CD4-positive, alpha-beta T cell treated with Interleukin-15 for 1 hour (primary cell): ENCODE measurements around the gene BIRC6.
A peak's percentile ranks its signal among the peaks of the same experiment; 100 is the strongest.
"Not testable (repeated sequence)": the region's sequence is repeated elsewhere in the genome, so short reads cannot be mapped to it uniquely, and the experiment has no call there.

Experiments used
- DNase-seq: peaks from one replicate; pipeline ENCODE4 v3.0.0-alpha.2; 2020

Gene BIRC6

DNA sequence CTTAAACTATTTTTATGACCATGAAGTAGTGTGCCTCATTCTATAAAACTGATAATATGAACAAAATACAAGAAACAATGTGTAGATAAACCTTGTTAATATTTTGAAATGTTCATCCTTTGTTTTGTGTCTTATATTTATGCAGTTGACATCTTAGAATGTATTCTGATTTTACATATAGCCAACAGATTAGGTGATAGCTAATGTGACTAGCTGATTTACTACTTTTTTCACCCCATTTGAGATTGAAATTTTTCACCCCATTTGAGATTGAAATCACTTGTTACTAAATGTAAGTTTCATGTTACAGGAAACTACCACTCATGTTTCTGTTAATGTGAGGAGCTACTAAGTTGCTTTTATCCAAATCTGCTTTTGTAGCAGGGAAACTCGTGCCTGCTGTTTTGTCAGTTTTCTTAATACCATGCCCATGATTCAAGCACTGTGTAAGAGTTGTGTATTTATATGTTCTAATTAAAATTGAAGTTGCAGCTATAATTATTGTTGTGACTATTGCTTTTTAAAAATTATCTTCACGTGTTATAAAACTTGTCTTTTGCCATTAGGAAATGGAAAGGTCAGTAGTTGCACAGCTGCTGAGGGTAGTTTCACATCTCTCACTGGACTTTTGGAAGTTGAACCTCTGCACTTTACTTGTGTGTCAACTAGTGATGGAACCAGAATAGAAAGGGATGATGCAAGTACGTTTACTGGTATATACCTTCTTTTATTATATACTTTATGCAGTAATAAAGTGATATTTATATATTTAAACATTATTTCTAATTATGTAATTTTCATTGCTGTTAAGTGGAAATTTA is 96.6 kb downstream of the BIRC6 start:
- no peak for DNase-seq

DNA sequence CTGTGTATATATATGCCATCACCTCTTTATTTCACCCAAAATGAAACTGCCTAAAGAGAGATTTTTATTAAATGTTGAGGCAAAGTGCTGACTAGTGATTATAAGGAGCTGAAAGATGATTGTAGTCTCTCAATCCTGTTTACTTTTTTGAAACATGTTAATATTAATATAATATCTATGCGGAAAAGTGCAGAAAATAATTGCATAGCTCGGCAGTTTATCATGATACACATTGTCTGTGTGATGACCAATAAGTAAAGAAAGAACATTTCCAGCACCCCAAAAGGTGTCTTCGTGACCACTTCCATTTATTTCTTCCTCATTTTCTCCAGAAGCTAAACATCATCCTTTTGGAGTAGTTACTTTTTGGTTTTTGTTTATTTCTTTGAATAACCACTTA is 99.0 kb downstream of the BIRC6 start:
- no peak for DNase-seq

DNA sequence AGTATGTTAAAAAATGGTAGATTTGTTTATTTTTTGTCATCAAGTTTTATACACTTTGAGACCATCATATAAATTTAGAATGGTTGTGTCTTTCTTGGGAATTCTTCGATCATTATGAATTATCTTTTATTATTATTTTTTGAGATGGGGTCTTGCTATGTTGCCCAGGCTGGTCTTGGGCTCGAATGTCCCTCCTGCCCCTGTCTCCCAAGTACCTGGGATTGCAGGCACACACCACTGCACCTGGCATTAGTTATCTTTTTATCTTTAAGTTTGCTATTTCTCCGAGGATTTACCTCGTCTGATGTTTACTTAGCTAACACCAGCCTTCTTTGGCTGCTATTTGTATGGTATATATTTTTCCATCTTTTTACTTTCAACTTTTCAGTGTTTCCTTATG is 100.0 kb downstream of the BIRC6 start:
- DNase-seq, result no peak

DNA sequence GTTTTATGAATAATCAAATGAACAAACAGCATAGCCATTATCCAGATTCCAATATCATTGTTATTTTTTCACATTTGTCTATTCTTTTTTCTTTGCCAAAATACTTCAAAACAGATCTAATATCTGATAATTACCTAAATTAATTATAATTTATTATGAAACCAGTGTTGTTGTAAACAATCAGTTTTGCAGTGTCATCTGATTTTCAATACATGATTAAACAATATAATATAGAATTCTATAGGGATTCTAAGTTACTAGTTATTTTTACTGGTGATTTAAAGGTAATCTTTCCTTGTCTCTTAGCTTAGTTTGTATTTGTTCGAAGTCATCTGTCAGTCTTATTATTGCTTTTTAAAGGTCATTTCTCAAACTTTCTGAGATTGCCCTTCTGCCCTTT is 101.0 kb downstream of the BIRC6 start:
- no peak for DNase-seq

DNA sequence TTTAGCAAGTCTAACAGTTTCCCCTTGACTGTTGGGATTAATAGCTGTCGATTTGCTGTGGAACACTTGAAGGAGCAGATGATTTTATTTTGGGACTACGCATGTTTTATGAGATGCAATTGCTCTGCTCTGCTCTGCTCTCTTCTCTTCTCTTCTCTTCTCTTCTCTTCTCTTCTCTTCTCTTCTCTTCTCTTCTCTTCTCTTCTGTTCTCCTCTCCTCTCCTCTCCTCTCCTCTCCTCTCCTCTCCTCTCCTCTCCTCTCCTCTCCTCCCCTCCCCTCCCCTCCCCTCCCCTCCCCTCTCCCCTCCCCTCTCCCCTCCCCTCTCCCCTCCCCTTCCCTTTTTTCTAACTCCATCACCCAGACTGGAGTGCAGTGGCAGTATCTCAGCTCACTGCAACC is 104.0 kb downstream of the BIRC6 start:
- DNase-seq, result not testable (repeated sequence)

DNA sequence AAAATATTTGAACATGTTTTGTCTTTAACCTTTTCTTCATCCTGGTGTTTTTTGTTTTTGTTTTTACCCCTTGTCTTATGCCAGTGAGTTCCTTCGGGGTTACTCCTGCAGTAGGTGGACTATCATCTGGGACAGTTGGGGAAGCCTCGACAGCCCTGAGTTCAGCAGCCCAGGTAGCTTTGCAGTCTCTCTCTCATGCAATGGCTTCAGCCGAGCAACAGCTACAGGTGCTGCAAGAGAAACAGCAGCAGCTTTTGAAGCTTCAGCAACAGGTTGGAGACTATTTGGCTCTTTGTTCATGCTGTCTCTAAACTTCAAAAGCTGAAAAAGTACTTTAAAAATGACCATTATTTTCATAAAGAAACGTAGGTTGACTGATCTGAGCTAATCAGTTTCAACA is 106.3 kb downstream of the BIRC6 start:
- DNase-seq, result no peak

DNA sequence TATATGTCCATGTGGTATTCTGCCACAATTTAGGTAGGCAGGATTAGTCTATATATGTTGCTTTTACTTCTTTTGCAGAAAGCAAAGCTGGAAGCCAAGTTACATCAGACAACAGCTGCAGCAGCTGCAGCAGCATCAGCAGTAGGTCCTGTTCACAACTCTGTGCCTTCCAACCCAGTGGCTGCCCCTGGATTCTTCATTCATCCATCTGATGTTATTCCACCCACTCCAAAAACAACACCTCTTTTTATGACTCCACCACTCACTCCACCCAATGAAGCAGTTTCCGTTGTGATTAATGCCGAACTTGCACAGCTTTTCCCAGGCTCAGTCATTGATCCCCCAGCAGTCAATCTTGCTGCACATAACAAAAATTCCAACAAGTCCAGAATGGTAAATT is 107.6 kb downstream of the BIRC6 start:
- DNase-seq, result no peak

DNA sequence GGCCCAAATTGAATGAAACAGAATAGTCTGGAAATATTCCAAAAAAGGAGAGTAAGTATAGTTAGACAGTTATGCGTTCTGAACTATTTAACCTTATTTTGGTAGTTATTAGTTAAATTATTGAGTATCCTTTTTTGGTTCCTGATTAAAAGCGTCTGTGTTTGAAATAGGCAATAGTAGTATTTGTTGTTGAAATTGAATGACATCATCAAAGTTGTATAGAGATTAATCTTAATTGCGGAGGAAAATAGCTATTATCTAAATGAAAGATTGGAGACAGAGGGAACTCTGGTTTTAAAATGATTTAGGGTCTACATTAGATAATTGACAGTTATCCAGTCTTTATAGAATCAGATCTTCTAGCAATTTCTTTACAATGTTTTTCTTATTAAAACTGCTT is 115.8 kb downstream of the BIRC6 start:
- DNase-seq, result no peak

DNA sequence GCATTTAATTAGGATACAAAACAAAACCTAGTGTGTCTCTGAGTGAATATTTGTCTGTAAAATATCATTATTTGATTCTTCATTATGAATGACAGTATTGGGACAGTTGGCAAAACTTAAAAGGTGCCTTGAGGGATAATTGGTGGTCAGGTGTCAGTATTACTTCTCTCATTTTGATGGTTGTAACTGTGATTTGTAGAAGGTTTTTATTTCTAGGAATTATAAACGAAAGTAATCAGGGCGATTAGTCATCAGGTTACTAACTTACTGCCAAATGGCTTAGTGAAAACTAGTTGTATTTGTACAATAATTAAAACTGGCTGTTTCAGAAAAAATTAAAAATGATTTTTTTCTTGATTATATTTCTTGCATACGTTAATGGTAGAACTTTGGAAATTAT is 117.6 kb downstream of the BIRC6 start:
- no peak for DNase-seq

DNA sequence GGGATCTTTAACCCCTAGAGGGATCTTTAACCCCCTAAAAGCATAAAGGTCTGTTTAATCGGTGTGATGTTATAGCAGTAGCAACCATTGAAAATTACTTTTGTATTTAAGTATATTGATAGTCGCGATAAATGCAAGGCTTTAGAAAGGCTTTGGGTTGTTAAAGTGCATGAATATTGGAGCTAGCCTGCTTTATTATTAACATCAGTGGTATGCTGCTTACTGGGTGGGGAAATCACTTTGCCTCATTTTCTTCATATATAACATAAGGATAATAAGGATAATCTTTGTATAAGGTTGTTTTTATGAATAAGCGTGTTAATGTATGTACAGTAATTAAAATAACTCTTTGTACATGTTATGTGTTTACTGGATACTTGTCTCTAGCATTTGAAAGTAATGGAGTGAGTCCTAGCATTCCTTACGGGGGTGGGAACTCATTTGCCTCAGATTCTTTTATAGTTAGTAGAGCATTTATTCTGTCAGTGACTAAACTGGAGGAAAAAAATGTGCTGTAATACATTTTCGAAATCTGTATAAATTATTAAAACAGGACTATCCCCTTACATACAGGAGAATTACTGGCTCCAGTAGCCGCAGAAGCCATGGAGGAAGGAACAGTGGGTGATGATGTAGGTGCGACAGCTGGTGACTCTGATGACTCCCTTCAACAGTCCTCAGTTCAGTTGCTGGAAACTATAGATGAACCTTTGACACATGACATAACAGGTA is 122.2 kb downstream of the BIRC6 start:
- no peak for DNase-seq

DNA sequence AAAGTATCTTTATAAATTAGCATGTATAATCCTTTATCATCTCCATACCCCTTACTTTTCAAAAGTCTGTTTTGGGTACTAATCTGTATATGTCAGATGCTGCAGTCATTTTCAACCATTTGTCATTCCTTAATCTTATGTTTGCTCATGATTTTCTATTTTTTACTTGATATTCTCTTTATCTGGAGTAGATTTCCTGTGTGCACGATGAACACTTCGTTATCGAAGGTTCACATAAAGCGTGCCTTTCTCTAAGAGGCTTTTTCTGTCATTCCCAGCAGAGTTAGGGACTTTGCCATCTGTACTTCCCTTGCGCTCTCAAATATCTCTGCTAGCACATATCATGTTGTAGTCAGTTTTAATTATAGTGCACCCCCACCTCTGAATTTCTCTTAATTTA is 123.2 kb downstream of the BIRC6 start:
- DNase-seq, result no peak

DNA sequence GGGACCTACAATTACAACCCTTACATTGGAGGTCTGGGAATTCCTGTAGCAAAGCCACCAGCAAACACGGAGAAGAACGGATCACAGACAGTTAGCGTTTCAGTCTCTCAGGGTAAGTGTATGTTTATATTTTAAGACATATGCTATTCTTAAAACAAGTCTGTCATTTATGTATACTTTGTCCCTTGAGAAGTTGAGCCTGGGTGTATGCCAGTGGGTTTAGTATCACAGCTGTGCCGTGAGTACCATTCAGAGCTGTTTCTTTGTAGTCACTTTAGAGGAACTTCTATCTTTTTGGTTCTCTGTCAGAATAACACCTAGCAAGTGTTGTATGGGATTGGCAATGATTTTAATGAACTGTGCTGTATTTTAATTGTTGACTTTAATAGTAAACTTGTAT is 125.6 kb downstream of the BIRC6 start:
- DNase-seq, result no peak

DNA sequence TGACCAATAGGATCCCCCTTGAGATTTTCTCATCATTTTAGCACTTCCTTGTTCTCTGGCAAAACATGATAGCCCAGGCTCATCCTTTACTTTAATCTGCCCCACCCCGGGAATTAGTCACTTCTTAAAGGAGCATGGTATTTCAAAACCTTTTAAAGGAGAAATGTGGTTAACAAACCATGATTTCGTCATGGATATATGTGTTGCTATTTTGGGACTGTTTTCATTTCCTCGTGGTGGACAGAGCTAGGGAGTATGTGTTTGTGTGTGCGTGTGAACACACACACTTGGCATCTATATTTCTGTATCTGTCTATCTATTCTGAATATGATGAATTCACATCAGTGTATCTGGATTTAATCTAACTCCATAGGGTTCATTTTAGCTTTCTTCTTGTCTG is 128.1 kb downstream of the BIRC6 start:
- DNase-seq, result peak; percentile 54

DNA sequence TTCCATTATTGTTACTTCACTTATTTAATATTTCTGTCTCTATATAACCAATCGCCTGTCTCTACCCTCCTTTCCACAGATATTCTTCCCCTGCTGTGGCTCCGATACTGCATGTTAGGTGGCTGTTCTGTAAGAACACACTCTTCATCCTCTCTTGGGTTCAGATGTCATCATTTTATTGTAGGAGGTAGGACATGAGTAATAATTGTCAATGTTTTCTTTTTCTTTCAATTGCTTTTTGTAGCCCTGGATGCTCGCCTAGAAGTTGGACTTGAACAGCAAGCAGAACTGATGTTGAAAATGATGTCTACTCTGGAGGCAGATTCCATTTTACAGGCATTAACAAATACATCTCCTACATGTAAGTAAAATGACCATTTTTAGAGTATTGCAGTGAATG is 128.6 kb downstream of the BIRC6 start:
- no peak for DNase-seq

DNA sequence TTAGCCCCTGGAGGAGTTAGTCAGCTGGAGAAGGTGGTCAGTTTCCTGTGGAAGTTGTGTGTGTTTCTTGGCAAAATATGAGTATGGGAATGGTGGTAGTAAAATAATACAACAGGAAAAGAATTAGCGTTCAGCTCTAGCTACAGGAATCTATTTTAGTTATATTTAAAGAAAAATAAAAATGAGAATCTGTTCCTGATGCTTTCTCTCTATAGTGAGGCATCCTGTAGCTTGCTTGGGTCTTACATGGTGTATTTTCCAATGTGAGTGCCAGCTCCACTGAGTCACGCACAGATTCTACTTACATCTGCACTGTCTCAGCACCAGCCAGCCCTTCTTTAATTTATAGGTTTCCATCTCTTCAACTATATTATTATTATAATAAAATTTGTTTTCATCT is 132.2 kb downstream of the BIRC6 start:
- no peak for DNase-seq

DNA sequence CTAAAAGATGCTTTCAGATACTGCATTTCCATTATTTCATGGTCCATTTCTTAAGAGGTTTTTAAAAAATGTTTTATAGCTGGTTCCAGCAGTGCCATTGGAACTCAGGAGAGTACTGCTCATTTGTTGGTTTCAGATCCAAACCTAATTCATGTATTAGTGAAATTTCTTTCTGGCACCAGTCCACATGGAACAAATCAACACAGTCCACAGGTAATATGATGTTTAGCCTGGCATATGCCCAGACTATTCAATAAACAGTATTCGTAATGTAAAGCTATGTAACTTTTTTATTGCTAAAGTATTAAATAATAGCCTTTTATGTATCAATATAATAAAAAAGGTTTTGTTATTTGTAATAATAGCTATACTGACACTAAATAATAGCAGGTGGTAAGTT is 134.5 kb downstream of the BIRC6 start:
- no peak for DNase-seq

DNA sequence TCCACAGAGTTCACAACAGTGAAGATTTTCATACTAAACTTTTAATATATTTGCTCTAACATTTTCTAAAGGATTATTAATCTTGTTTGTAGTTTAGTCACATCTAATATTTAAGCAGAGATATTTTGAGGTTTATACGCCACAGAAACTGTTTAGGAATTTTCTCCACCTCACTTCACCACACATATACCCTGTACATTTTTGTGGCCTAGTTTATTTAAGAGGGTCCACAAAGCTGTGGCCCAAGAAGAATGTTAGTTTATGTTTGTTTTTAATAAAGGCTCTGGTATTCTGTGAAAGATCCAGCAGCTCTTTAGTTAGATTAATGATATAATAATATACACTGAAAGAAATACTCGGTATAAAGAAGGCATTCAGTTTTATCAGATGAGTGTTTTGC is 138.3 kb downstream of the BIRC6 start:
- DNase-seq, result no peak

DNA sequence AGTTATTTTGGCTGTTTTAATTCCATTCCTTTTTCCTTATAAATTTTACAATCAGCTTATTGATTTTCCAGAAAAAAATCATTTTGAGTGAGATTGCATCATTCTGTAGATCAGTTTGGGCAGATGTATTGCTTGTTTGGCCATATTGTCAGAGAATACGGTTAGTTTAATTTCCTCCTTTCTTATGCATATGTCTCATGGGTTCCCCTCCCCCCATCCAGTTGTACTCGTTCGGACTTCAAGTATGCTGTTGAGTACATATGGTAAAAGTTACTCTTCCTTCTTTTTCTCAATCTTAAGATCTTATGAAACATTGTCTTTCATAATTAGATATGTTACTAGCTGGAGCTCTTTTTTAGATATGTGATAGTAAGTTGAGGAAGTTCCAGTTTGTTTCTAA is 139.8 kb downstream of the BIRC6 start:
- DNase-seq, result peak; percentile 28

DNA sequence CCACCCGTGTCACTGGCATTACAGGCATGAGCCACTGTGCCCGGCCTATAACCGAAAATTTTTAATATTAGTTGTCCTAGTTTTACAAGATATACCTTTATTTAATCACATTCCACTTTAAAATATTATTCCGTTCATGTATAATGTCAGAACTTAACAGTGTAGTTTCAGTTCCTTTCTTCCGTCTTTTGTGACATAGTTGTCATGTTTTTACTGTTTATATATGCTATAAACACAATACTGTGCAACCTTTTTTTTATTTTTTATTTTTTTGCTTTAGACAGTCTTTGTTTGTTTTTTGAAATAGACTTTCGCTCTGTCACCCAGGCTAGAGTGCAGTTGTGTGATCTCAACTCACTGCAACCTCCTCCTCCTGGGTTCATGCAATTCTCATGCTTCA is 141.5 kb downstream of the BIRC6 start:
- DNase-seq, result no peak

DNA sequence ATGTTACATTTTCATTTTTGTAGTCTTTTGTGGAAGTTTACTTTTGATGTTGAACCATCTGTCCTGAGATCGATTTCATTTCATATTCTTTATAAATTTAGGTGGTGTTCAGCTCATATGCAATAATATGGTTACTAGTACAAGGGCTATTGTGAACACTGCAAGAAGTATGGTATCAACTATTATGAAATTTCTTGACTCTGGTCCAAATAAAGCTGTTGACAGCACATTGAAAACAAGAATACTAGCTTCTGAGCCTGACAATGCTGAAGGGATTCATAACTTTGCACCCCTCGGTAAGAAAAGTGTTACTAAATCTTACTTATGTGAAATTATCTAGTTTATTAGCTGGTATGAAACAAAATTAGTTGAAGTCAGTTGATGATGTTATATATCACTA is 146.1 kb downstream of the BIRC6 start:
- DNase-seq, result no peak

DNA sequence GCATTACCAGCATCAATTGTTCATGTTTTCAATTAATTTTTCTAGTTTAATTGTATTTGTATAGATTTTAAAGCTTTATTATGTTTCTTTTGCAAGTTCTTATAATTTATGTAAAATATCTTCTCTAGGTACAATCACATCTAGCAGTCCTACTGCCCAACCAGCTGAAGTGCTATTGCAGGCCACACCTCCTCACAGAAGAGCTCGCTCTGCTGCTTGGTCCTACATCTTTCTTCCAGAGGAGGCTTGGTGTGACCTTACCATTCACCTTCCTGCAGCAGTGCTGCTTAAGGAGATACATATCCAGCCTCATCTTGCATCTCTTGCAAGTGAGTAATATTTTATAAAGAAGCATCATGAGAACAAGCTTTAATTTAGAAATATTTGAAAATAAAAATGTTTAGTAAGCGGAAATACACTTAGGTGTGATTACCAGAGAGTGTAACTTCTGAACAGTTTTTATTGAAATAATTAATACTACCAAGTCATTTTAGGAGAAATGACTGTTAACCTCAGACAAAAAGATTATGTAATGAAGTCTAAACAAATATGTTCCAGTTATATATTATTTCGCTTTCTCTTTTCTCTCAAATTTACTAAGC is 148.2 kb downstream of the BIRC6 start:
- DNase-seq, result no peak

DNA sequence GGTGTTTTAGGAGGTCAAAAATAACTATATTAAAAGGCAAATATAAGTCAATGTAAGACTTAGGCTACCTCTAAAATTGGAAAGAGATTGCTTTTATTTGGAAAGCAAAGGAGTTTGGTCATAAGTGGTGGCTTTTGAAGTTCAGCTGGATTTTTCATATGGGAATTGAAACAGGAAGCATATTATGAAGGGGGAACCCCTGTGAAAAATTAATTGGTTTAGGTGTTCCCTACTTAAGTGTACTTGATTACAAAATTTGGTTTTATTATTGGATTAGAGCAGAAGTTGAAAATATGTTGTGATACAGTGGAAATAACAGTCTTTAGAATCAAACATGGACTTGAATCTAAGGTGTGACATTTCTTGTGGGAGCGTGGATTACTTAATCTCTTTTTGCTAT is 149.6 kb downstream of the BIRC6 start:
- DNase-seq, result no peak

DNA sequence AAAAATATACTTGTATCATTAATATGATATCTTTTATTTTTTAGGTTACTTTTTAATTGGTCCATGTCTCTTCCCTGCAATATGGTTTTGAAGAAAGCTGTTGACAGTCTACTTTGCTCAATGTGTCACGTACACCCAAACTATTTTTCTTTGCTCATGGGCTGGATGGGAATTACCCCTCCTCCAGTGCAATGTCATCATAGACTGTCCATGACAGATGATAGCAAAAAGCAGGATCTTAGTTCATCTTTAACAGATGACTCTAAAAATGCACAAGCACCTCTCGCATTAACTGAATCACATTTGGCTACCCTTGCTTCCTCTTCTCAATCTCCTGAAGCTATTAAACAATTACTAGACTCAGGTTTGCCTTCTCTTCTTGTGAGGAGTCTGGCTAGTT is 158.1 kb downstream of the BIRC6 start:
- DNase-seq, result no peak

DNA sequence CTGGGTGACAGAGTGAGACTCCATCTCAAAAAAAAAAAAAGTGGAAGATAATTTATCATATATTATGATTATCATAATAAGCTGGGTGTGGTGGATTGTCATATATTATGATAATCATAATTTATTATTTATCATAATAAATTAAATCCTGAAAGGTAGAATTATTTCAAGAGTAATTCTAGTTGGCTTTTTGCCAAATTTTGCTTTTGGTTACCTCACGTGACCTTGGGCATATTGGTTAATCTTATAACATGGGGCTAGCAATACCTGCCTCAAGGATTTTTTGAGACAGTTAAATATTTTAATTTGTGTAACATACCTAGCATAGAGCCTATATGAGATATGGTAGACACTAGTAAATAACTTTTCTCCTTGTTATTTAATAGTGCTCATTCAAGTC is 159.7 kb downstream of the BIRC6 start:
- DNase-seq, result no peak
